ENCODE data around the gene MYF6. TPM values are rescaled to one million over a fixed set of nuclear protein-coding genes. Genes with fewer than 3 reads are reported as not detected.

Gene MYF6
- total and polyA plus RNA-seq, 2 of the 13 experiments (the other 11 are each of a cell fraction or from before 2014, with no cell fraction given) = not detected

DNA sequence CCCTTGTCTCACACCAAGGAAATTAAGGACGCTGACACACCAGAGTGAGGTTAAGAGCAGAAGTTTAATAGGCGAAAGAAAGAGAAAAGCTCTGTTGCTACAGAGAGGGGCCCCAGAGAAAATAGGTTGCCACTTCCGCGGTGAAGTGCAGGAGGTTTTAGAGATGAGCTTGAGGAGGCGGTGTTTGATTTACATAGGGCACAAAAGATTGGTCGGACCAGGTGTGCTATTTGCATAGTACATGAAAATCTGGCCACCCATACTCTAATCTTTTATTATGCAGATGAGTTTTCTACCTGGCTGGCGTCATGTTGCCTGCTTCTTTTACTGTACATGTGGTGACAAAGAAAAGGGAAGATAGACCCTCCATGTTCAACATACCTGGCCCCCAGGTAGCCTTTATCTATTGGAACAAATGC, 23.3 kb upstream of the MYF6 start:
- H3K27ac ChIP-seq (ENCODE audit: extremely low read length, insufficient read depth, low read length) = no peak overlapping the region
- no peaks in the 10 kb centered on the region for H3K27me3 ChIP-seq (ENCODE audit: control insufficient read depth in 1 of 2, insufficient read depth in 2 of 2, low read length in 2 of 2)
- H4K20me1 ChIP-seq (ENCODE audit: insufficient read depth, low read length) = no peaks in the 10 kb centered on the region
- H3K36me3 ChIP-seq (replicated peaks in 1 of 2; ENCODE audit: control insufficient read depth in 1 of 2, insufficient read depth in 2 of 2, low read length in 2 of 2) = no peaks in the 10 kb centered on the region
- no peaks in the 10 kb centered on the region for H3K4me1 ChIP-seq (ENCODE audit: insufficient read depth, low read length)
- no peak for FAIRE-seq
- no peak overlapping the region for H3K4me3 ChIP-seq (replicated peaks in 1 of 3; ENCODE audit: insufficient read depth in 1 of 3, low read depth in 2 of 3, low read length in 3 of 3)
- no peaks in the 10 kb centered on the region for H3K9me3 ChIP-seq (ENCODE audit: low read length)
- no peak overlapping the region for H3K4me2 ChIP-seq (ENCODE audit: low read depth, low read length)
- intact Hi-C loops (cut with micrococcal nuclease; ENCODE audit: unreplicated experiment) (no loop called here), in situ Hi-C loops (cut with HindIII; ENCODE audit: extremely low pct_ligation_motif_present, low pct_unique_long_range_greater_than_20kb) (no loop called here)
- H2AFZ ChIP-seq (ENCODE audit: low read length) = no peak overlapping the region
- DNase-seq (ENCODE audit: low spot score) = no peak
- WGBS (ENCODE audit: low lambda C conversion rate) = 53% methylated on average over 7 of the region's 7 CpGs
- no peak overlapping the region for H3K9ac ChIP-seq (ENCODE audit: insufficient read depth, low read depth, low read length)
- ChIA-PET POLR2A (no interaction called here), CTCF (ENCODE audit: low intra/inter-chr PET ratio, low total read pairs) (no interaction called here)
- no peak for ATAC-seq
- no peaks in the 10 kb centered on the region for H3K79me2 ChIP-seq (ENCODE audit: insufficient read depth, low read length)
- BruUV-seq (replicated peaks) = no TSS peak
- TF ChIP-seq MAF1 (CRISPR knock-in tag; IDR thresholded peaks at IDR 0.05; ENCODE audit: borderline replicate concordance) (no peak), PAF1 (CRISPR knock-in tag; IDR thresholded peaks at IDR 0.05) (no peak), NONO (IDR thresholded peaks at IDR 0.05) (no peak), NONO (CRISPR knock-in tag; conservative IDR thresholded peaks at IDR 0.05) (no peak), YEATS4 (CRISPR knock-in tag; IDR thresholded peaks at IDR 0.05; ENCODE audit: borderline replicate concordance) (no peak), ZFAT (CRISPR knock-in tag; conservative IDR thresholded peaks at IDR 0.05) (no peak), AKAP8 (CRISPR knock-in tag; IDR thresholded peaks at IDR 0.05) (no peak), TCF7 (IDR thresholded peaks at IDR 0.05; ENCODE audit: low read depth) (no peak), HNF4A (CRISPR knock-in tag; IDR thresholded peaks at IDR 0.05) (no peak), EED (CRISPR knock-in tag; IDR thresholded peaks at IDR 0.05) (no peak)
- TF ChIP-seq, protein P1, sequence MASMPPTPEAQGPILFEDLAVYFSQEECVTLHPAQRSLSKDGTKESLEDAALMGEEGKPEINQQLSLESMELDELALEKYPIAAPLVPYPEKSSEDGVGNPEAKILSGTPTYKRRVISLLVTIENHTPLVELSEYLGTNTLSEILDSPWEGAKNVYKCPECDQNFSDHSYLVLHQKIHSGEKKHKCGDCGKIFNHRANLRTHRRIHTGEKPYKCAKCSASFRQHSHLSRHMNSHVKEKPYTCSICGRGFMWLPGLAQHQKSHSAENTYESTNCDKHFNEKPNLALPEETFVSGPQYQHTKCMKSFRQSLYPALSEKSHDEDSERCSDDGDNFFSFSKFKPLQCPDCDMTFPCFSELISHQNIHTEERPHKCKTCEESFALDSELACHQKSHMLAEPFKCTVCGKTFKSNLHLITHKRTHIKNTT (CRISPR knock-in tag; IDR thresholded peaks at IDR 0.05) = no peak
- TF ChIP-seq, protein P2, sequence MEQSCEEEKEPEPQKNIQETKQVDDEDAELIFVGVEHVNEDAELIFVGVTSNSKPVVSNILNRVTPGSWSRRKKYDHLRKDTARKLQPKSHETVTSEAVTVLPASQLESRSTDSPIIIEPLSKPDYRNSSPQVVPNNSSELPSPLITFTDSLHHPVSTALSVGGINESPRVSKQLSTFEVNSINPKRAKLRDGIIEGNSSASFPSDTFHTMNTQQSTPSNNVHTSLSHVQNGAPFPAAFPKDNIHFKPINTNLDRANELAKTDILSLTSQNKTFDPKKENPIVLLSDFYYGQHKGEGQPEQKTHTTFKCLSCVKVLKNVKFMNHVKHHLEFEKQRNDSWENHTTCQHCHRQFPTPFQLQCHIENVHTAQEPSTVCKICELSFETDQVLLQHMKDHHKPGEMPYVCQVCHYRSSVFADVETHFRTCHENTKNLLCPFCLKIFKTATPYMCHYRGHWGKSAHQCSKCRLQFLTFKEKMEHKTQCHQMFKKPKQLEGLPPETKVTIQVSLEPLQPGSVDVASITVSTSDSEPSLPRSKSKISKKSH (CRISPR knock-in tag; IDR thresholded peaks at IDR 0.05; ENCODE audit: borderline replicate concordance) = no peak
- TF ChIP-seq, protein P3, sequence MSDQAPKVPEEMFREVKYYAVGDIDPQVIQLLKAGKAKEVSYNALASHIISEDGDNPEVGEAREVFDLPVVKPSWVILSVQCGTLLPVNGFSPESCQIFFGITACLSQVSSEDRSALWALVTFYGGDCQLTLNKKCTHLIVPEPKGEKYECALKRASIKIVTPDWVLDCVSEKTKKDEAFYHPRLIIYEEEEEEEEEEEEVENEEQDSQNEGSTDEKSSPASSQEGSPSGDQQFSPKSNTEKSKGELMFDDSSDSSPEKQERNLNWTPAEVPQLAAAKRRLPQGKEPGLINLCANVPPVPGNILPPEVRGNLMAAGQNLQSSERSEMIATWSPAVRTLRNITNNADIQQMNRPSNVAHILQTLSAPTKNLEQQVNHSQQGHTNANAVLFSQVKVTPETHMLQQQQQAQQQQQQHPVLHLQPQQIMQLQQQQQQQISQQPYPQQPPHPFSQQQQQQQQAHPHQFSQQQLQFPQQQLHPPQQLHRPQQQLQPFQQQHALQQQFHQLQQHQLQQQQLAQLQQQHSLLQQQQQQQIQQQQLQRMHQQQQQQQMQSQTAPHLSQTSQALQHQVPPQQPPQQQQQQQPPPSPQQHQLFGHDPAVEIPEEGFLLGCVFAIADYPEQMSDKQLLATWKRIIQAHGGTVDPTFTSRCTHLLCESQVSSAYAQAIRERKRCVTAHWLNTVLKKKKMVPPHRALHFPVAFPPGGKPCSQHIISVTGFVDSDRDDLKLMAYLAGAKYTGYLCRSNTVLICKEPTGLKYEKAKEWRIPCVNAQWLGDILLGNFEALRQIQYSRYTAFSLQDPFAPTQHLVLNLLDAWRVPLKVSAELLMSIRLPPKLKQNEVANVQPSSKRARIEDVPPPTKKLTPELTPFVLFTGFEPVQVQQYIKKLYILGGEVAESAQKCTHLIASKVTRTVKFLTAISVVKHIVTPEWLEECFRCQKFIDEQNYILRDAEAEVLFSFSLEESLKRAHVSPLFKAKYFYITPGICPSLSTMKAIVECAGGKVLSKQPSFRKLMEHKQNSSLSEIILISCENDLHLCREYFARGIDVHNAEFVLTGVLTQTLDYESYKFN (CRISPR knock-in tag; conservative IDR thresholded peaks at IDR 0.05) = no peak
- TF ChIP-seq, protein P4, sequence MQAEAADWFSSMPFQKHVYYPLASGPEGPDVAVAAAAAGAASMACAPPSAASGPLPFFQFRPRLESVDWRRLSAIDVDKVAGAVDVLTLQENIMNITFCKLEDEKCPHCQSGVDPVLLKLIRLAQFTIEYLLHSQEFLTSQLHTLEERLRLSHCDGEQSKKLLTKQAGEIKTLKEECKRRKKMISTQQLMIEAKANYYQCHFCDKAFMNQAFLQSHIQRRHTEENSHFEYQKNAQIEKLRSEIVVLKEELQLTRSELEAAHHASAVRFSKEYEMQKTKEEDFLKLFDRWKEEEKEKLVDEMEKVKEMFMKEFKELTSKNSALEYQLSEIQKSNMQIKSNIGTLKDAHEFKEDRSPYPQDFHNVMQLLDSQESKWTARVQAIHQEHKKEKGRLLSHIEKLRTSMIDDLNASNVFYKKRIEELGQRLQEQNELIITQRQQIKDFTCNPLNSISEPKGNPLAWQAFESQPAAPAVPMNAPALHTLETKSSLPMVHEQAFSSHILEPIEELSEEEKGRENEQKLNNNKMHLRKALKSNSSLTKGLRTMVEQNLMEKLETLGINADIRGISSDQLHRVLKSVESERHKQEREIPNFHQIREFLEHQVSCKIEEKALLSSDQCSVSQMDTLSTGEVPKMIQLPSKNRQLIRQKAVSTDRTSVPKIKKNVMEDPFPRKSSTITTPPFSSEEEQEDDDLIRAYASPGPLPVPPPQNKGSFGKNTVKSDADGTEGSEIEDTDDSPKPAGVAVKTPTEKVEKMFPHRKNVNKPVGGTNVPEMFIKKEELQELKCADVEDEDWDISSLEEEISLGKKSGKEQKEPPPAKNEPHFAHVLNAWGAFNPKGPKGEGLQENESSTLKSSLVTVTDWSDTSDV (CRISPR knock-in tag; IDR thresholded peaks at IDR 0.05) = no peak
- TF ChIP-seq, protein P5, sequence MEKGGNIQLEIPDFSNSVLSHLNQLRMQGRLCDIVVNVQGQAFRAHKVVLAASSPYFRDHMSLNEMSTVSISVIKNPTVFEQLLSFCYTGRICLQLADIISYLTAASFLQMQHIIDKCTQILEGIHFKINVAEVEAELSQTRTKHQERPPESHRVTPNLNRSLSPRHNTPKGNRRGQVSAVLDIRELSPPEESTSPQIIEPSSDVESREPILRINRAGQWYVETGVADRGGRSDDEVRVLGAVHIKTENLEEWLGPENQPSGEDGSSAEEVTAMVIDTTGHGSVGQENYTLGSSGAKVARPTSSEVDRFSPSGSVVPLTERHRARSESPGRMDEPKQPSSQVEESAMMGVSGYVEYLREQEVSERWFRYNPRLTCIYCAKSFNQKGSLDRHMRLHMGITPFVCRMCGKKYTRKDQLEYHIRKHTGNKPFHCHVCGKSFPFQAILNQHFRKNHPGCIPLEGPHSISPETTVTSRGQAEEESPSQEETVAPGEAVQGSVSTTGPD (CRISPR knock-in tag; IDR thresholded peaks at IDR 0.05) = no peak
